ENCODE data around the gene COQ5. TPM values are rescaled to one million over a fixed set of nuclear protein-coding genes. Genes with fewer than 3 reads are reported as not detected.
A peak's percentile ranks its signal among the peaks of the same experiment; 100 is the strongest.

COQ5 gene
- total RNA-seq, 1 experiment from 2014 or later, result 34.1 TPM

- peaks cover 9 to 16% of the 10 kb centered on the region in 2 experiments; a peak in 2 of 4 replicates for H3K4me1 ChIP-seq (ENCODE audit: control insufficient read depth in 1 of 2, insufficient read depth in 2 of 2, low read length in 2 of 2)
- DNase-seq (ENCODE audit: low read depth, low spot score), result peak; percentile 91
- H3K79me2 ChIP-seq (ENCODE audit: insufficient read depth, low read length), result peaks cover 35% of the 10 kb centered on the region
- ATAC-seq, result peak; percentile 94
- H3K9me3 ChIP-seq (ENCODE audit: control insufficient read depth in 1 of 2, insufficient read depth in 1 of 2, low read depth in 1 of 2, low read length in 2 of 2), result no peaks in the 10 kb centered on the region
- H3K9ac ChIP-seq (ENCODE audit: low read length), result peak within 1 kb of the TSS; percentile 81
- BruUV-seq (replicated peaks), result no TSS peak
- POLR2A ChIA-PET, result interaction anchor here (0.5 to 2.2 kb wide), 16 partner anchors 9 to 514 kb away, joined by 3 to 18 read pairs (median 4); partner anchors contain the start of genes COQ5, RNU4-1, RNU4-2 and SRSF9
- H3K4me2 ChIP-seq (ENCODE audit: low read length), result peak within 1 kb of the TSS; percentile 85
- peak within 1 kb of the TSS; percentile 92 for H3K27ac ChIP-seq (ENCODE audit: low read depth, low read length)
- H2AFZ ChIP-seq (ENCODE audit: low read depth, low read length, poor library complexity, severe bottlenecking), result no peak within 1 kb of the TSS
- peak within 1 kb of the TSS; percentile 93 for H3K4me3 ChIP-seq (replicated peaks in 1 of 2; ENCODE audit: low read depth in 1 of 2, low read length in 2 of 2)
- CTCF ChIA-PET, result interaction anchor here (1.3 kb wide), 1 partner anchor 24 kb away, joined by 3 read pairs; no protein-coding TSS in a partner anchor
- H3K36me3 ChIP-seq (ENCODE audit: control insufficient read depth in 1 of 2, insufficient read depth in 2 of 2, low read length in 2 of 2), result peaks cover 10 to 16% of the 10 kb centered on the region in 2 experiments; a peak in 2 of 4 replicates
- RAD21 ChIA-PET (ENCODE audit: low non-redundant PET in 1 of 2, low total read pairs in 2 of 2, uncharacterized antibody in 2 of 2, unreplicated experiment in 2 of 2), result no interaction called here
- no peaks in the 10 kb centered on the region for H3K27me3 ChIP-seq (ENCODE audit: insufficient read depth, low read length)
- H3K9me2 ChIP-seq (ENCODE audit: insufficient read depth), result no peaks in the 10 kb centered on the region
- peaks cover 3% of the 10 kb centered on the region; the same call in 1 of the 2 replicates for H4K20me1 ChIP-seq (ENCODE audit: insufficient read depth)
- intact Hi-C loops (cut with micrococcal nuclease), result loop anchor here (1.0 kb wide), 1 partner anchor 22 kb away; no protein-coding TSS in a partner anchor
- TF ChIP-seq, protein P1, sequence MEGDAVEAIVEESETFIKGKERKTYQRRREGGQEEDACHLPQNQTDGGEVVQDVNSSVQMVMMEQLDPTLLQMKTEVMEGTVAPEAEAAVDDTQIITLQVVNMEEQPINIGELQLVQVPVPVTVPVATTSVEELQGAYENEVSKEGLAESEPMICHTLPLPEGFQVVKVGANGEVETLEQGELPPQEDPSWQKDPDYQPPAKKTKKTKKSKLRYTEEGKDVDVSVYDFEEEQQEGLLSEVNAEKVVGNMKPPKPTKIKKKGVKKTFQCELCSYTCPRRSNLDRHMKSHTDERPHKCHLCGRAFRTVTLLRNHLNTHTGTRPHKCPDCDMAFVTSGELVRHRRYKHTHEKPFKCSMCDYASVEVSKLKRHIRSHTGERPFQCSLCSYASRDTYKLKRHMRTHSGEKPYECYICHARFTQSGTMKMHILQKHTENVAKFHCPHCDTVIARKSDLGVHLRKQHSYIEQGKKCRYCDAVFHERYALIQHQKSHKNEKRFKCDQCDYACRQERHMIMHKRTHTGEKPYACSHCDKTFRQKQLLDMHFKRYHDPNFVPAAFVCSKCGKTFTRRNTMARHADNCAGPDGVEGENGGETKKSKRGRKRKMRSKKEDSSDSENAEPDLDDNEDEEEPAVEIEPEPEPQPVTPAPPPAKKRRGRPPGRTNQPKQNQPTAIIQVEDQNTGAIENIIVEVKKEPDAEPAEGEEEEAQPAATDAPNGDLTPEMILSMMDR (IDR thresholded peaks at IDR 0.05 in 2 of 3, conservative IDR thresholded peaks at IDR 0.05 in 1 of 3; ENCODE audit: borderline replicate concordance in 1 of 3, insufficient read depth in 1 of 3, low read depth in 2 of 3, low read length in 2 of 3), result no peak
- peak; percentile 96 for TF ChIP-seq SRF (IDR thresholded peaks at IDR 0.05; ENCODE audit: low read depth)
- TF ChIP-seq, protein P2, sequence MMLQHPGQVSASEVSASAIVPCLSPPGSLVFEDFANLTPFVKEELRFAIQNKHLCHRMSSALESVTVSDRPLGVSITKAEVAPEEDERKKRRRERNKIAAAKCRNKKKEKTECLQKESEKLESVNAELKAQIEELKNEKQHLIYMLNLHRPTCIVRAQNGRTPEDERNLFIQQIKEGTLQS (IDR thresholded peaks at IDR 0.05), result no peak
- TF ChIP-seq, protein P3, sequence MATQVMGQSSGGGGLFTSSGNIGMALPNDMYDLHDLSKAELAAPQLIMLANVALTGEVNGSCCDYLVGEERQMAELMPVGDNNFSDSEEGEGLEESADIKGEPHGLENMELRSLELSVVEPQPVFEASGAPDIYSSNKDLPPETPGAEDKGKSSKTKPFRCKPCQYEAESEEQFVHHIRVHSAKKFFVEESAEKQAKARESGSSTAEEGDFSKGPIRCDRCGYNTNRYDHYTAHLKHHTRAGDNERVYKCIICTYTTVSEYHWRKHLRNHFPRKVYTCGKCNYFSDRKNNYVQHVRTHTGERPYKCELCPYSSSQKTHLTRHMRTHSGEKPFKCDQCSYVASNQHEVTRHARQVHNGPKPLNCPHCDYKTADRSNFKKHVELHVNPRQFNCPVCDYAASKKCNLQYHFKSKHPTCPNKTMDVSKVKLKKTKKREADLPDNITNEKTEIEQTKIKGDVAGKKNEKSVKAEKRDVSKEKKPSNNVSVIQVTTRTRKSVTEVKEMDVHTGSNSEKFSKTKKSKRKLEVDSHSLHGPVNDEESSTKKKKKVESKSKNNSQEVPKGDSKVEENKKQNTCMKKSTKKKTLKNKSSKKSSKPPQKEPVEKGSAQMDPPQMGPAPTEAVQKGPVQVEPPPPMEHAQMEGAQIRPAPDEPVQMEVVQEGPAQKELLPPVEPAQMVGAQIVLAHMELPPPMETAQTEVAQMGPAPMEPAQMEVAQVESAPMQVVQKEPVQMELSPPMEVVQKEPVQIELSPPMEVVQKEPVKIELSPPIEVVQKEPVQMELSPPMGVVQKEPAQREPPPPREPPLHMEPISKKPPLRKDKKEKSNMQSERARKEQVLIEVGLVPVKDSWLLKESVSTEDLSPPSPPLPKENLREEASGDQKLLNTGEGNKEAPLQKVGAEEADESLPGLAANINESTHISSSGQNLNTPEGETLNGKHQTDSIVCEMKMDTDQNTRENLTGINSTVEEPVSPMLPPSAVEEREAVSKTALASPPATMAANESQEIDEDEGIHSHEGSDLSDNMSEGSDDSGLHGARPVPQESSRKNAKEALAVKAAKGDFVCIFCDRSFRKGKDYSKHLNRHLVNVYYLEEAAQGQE (IDR thresholded peaks at IDR 0.05; ENCODE audit: low read depth), result no peak
- peak; percentile 92 for TF ChIP-seq SIN3A (IDR thresholded peaks at IDR 0.05; ENCODE audit: low read depth)
- TF ChIP-seq, protein P4, sequence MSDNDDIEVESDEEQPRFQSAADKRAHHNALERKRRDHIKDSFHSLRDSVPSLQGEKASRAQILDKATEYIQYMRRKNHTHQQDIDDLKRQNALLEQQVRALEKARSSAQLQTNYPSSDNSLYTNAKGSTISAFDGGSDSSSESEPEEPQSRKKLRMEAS (IDR thresholded peaks at IDR 0.05), result peak; percentile 88
- TF ChIP-seq, protein P5, sequence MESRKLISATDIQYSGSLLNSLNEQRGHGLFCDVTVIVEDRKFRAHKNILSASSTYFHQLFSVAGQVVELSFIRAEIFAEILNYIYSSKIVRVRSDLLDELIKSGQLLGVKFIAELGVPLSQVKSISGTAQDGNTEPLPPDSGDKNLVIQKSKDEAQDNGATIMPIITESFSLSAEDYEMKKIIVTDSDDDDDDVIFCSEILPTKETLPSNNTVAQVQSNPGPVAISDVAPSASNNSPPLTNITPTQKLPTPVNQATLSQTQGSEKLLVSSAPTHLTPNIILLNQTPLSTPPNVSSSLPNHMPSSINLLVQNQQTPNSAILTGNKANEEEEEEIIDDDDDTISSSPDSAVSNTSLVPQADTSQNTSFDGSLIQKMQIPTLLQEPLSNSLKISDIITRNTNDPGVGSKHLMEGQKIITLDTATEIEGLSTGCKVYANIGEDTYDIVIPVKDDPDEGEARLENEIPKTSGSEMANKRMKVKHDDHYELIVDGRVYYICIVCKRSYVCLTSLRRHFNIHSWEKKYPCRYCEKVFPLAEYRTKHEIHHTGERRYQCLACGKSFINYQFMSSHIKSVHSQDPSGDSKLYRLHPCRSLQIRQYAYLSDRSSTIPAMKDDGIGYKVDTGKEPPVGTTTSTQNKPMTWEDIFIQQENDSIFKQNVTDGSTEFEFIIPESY (IDR thresholded peaks at IDR 0.05; ENCODE audit: extremely low read depth, insufficient replicate concordance, low read length), result no peak
- peak; percentile 89 for TF ChIP-seq POLR2A (IDR thresholded peaks at IDR 0.05; ENCODE audit: borderline replicate concordance, extremely low read depth, insufficient read depth, insufficient read length)
- no peak for TF ChIP-seq JUND (IDR thresholded peaks at IDR 0.05)
- TF ChIP-seq ZFX (IDR thresholded peaks at IDR 0.05), result peak; percentile 40
- no peak for TF ChIP-seq TCF7L2 (IDR thresholded peaks at IDR 0.05; ENCODE audit: borderline replicate concordance, extremely low read depth, insufficient read depth, insufficient read length)
- TF ChIP-seq POLR2AphosphoS5 (IDR thresholded peaks at IDR 0.05; ENCODE audit: low read depth, low read length), result peak; percentile 100
- peak; percentile 61 for TF ChIP-seq YY1 (IDR thresholded peaks at IDR 0.05; ENCODE audit: extremely low read depth, insufficient replicate concordance, low read depth, low read length)
- TF ChIP-seq ELF1 (IDR thresholded peaks at IDR 0.05; ENCODE audit: borderline replicate concordance, low read depth), result no peak
- TF ChIP-seq EGR1 (IDR thresholded peaks at IDR 0.05; ENCODE audit: low read depth), result no peak
- no peak for TF ChIP-seq ZNF274 (IDR thresholded peaks at IDR 0.05; ENCODE audit: low read depth, low read length)
- TF ChIP-seq EZH2 (IDR thresholded peaks at IDR 0.05), result no peak
- TF ChIP-seq FOSL1 (IDR thresholded peaks at IDR 0.05; ENCODE audit: low read depth), result no peak
Measured at GRCh38 chr12:120495731-120496412, 33.1 kb downstream of the COQ5 start, which contains the start of gene DYNLL1. Gene DYNLL1 (plus strand): TSS chr12:120496113. CDS start chr12:120496422, 309 bp downstream.
